Lung (tissue), 12 donors: ENCODE measurements around the gene FUT8. TPM values are rescaled to one million over a fixed set of nuclear protein-coding genes. Genes with fewer than 3 reads are reported as not detected.

Experiments
- ATAC-seq: fragments of 200-7000 bp; cut with Tn5 transposase; one replicate; pipeline ENCODE4 v1.9.1; 2020; ENCODE audit warnings: moderate number of reproducible peaks; ENCODE audit not compliant: insufficient read depth, low FRiP score
- DNase-seq, 3 donors: peaks; one replicate each; pipeline ENCODE4 v3.0.0-alpha.2; 2013 to 2017
- H3K27ac ChIP-seq, 2 donors: one replicate each; pipeline ENCODE4 v1.5.1; 2013; ENCODE audit warnings: mild to moderate bottlenecking in 2 of 2, moderate library complexity in 2 of 2, control low read depth in 1 of 2, inconsistent platforms in 1 of 2, low read depth in 1 of 2, low read length in 1 of 2
- H3K27me3 ChIP-seq, 3 donors: one replicate each; pipeline ENCODE4 v1.5.1; 2013; ENCODE audit warnings: low read length in 2 of 3; ENCODE audit not compliant: control insufficient read depth in 3 of 3, insufficient read depth in 3 of 3
- H3K36me3 ChIP-seq, 4 donors: one replicate each; pipeline ENCODE4 v1.5.1; 2013; ENCODE audit warnings: low read length in 4 of 4, mild to moderate bottlenecking in 1 of 4, moderate library complexity in 1 of 4; ENCODE audit not compliant: control insufficient read depth in 4 of 4, insufficient read depth in 4 of 4
- H3K4me1 ChIP-seq, 5 donors: one replicate each; pipeline ENCODE4 v1.5.1; 2013; ENCODE audit warnings: low read length in 5 of 5, mild to moderate bottlenecking in 2 of 5, moderate library complexity in 1 of 5; ENCODE audit not compliant: control insufficient read depth in 5 of 5, insufficient read depth in 5 of 5
- H3K4me3 ChIP-seq: one replicate; pipeline ENCODE4 v1.5.1; 2013; ENCODE audit warnings: mild to moderate bottlenecking, control low read depth, moderate library complexity
- H3K9ac ChIP-seq, 2 donors: one replicate each; pipeline ENCODE4 v1.5.1; 2013; ENCODE audit warnings: low read length in 2 of 2, control low read depth in 1 of 2; ENCODE audit not compliant: insufficient read depth in 1 of 2
- H3K9me3 ChIP-seq, 4 donors: one replicate each; pipeline ENCODE4 v1.5.1; 2013; ENCODE audit warnings: low read length in 3 of 4, mild to moderate bottlenecking in 1 of 4, moderate library complexity in 1 of 4; ENCODE audit not compliant: control insufficient read depth in 4 of 4, insufficient read depth in 3 of 4
- WGBS, 2 donors: extraction: QIAGEN DNeasy Blood & Tissue Kit; methylation state at CpG; one replicate each; pipeline ENCODE4 v1.1.7; 2013; 5-methylcytosine and 5-hydroxymethylcytosine counted together
- polyA plus RNA-seq, 2 donors: library from polyadenylated mRNA; stranded (reverse); fragments of 200-250 nt; gene quantifications; one replicate each; pipeline ENCODE4 v1.2.1, GENCODE V29; 2013
- total RNA-seq, 2 donors: library from RNA; depleted of rRNA in 1 of 2; stranded (reverse); fragments of >200 nt in 1 of 2; gene quantifications; one replicate each; pipeline ENCODE4 v1.2.1, GENCODE V29; 2014 to 2021
- TF ChIP-seq, protein P1 (sequence below): IDR thresholded peaks from 2 replicates; pipeline ENCODE4 v1.5.1; 2012; ENCODE audit warnings: mild to moderate bottlenecking; ENCODE audit errors: control extremely low read depth, extremely low read depth
- donor health status: control.
- donor health status: control.
- donor health status: Bipolar disorder and iron deficiency.
- donor health status: healthy.
- donor health status: DM: yes; HTN: yes; CAD: no.

FUT8 gene
- total and polyA plus RNA-seq, 4 donors: 9.9 to 98.5 (median 25.8) TPM

DNA sequence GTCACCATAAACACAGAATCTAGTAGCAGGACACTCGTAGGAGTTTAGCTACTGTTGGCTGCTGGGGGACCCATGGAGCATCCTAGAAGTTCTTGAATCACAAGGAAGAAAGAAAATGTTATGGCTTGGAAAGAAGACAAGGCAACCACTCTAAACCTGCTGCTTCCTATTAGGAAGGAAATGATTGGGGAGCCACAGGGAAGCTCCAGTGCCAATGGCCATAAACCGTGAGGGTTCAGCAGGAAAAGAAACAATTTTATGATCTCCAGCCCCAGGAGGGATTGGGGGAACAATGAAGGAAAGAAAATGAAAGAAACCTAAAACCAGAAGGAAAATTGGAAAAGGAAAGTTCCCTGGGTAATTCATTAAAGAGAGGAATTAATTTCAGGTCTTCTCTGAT is 372.0 kb downstream of the FUT8 start:
- Histone ChIP-seq H3K9me3 (peaks cover 0 to 2% (median 0%) of the 10 kb centered on the region in 4 donors), H3K36me3 (no peaks in the 10 kb centered on the region), H3K27ac (no peak overlapping the region), H3K4me1 (peaks cover 0 to 1% (median 0%) of the 10 kb centered on the region in 5 donors), H3K4me3 (no peak overlapping the region), H3K27me3 (peaks cover 0 to 2% (median 0%) of the 10 kb centered on the region in 3 donors), H3K9ac (no peak overlapping the region)
- ATAC-seq (no peak), DNase-seq (no peak)
- TF ChIP-seq, protein P1, sequence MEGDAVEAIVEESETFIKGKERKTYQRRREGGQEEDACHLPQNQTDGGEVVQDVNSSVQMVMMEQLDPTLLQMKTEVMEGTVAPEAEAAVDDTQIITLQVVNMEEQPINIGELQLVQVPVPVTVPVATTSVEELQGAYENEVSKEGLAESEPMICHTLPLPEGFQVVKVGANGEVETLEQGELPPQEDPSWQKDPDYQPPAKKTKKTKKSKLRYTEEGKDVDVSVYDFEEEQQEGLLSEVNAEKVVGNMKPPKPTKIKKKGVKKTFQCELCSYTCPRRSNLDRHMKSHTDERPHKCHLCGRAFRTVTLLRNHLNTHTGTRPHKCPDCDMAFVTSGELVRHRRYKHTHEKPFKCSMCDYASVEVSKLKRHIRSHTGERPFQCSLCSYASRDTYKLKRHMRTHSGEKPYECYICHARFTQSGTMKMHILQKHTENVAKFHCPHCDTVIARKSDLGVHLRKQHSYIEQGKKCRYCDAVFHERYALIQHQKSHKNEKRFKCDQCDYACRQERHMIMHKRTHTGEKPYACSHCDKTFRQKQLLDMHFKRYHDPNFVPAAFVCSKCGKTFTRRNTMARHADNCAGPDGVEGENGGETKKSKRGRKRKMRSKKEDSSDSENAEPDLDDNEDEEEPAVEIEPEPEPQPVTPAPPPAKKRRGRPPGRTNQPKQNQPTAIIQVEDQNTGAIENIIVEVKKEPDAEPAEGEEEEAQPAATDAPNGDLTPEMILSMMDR: no peak
- WGBS, 2 donors: 74 to 77% methylated on average over 2 of the region's 2 CpGs

DNA sequence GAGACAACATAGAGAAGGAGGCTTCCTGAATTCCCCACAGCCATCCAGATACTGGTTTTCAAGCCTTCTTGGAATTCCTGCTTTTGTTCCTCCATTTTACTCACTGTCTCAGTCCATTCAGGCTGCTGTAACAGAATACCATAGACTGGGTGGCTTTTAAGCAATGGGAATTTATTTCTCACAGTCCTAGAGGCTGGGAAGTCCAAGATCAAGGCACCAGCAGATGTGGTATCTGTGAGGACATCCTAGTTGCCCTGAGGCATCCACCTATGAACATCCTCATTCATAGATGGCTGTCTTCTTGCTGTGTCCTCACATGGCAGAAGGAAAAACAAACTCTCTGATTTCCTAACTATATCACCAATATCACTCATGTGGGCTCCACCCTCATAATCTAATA is 374.9 kb downstream of the FUT8 start:
- TF ChIP-seq, protein P1: no peak
- peaks cover 0 to 2% (median 0%) of the 10 kb centered on the region in 4 donors for H3K9me3 ChIP-seq
- H3K4me1 ChIP-seq: peaks cover 0 to 8% (median 0%) of the 10 kb centered on the region in 5 donors
- H3K4me3 ChIP-seq: no peak overlapping the region
- no peaks in the 10 kb centered on the region for H3K36me3 ChIP-seq
- no peak overlapping the region for H3K9ac ChIP-seq
- ATAC-seq: no peak
- H3K27ac ChIP-seq: no peak overlapping the region
- H3K27me3 ChIP-seq: no peaks in the 10 kb centered on the region
- no peak for DNase-seq

DNA sequence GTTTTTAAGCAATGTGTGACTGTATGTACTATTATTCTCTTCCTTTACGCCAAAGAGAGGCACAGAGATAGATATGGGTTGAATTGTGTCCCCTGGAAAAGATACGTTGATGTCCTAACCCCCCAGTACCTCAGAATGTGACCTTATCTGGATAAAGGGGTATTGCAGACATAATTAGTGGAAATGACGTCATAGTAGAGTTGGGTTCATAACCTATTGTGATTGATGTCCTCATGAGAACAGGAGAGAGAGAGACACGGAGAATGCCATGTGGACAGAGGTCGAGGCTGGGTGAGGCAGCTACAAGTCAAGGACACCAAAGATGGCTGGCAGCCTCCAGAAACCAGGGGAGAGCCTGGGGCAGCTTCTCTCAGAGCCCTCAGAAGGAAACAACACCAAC is 376.3 kb downstream of the FUT8 start:
- H3K9me3 ChIP-seq: no peaks in the 10 kb centered on the region
- H3K27me3 ChIP-seq: no peaks in the 10 kb centered on the region
- DNase-seq: no peak
- H3K4me3 ChIP-seq: no peak overlapping the region
- H3K4me1 ChIP-seq: peaks cover 0 to 8% (median 0%) of the 10 kb centered on the region in 5 donors
- TF ChIP-seq, protein P1: no peak
- 77 to 78% methylated on average over 5 of the region's 5 CpGs for WGBS, 2 donors
- H3K27ac ChIP-seq: no peak overlapping the region
- ATAC-seq: no peak
- H3K9ac ChIP-seq: no peak overlapping the region
- H3K36me3 ChIP-seq: no peaks in the 10 kb centered on the region

DNA sequence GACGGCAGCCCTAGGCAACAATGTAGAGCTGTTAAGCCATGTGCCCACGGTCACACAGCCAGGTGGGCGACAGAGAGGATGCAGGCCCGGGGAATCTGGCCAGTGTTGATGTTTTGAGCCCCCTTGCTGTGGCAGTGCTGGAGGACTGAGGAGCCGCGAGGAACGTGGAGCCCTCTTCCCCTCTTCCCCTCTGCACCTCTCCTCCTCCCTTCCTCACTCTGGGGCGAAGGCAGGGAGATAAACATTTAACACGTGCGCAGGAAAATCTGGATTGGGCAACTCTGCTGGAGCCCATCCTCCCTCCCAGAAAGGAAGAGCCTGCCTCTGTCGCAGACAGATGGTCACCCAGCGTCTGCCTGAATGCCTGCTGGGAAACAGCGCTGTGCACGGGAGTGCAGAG is 376.8 kb downstream of the FUT8 start:
- H3K9me3 ChIP-seq: no peaks in the 10 kb centered on the region
- H3K9ac ChIP-seq: no peak overlapping the region
- no peak overlapping the region for H3K27ac ChIP-seq
- DNase-seq: peak in 2 of 3 donors; percentile 24 to 59
- H3K36me3 ChIP-seq: no peaks in the 10 kb centered on the region
- H3K27me3 ChIP-seq: no peaks in the 10 kb centered on the region
- 58 to 64% methylated on average over 14 of the region's 14 CpGs for WGBS, 2 donors
- H3K4me3 ChIP-seq: no peak overlapping the region
- no peak for ATAC-seq
- TF ChIP-seq, protein P1: no peak
- peaks cover 0 to 8% (median 0%) of the 10 kb centered on the region in 5 donors for H3K4me1 ChIP-seq
